Glutamatergic neuron (in vitro differentiated cells): Measurements from ENCODE around the gene RHOBTB3. TPM values are rescaled to one million over a fixed set of nuclear protein-coding genes. Genes with fewer than 3 reads are reported as not detected.

Experiments used
- DNase-seq: peaks from one replicate; pipeline ENCODE4 v3.0.0; 2022
- H3K27ac Mint-ChIP-seq: one replicate; pipeline ENCODE4 v1.8.0; 2020; ENCODE audit warnings: mild to moderate bottlenecking, mixed read lengths, inconsistent platforms; ENCODE audit not compliant: unreplicated experiment
- H3K27me3 Mint-ChIP-seq: one replicate; pipeline ENCODE4 v1.8.0; 2020; ENCODE audit warnings: mild to moderate bottlenecking, moderate library complexity, mixed read lengths, inconsistent platforms; ENCODE audit not compliant: unreplicated experiment
- H3K36me3 Mint-ChIP-seq: one replicate; pipeline ENCODE4 v1.8.0; 2020; ENCODE audit warnings: mild to moderate bottlenecking, mixed read lengths, inconsistent platforms; ENCODE audit not compliant: unreplicated experiment
- H3K4me1 Mint-ChIP-seq: one replicate; pipeline ENCODE4 v1.8.0; 2020; ENCODE audit warnings: mild to moderate bottlenecking, low read depth, mixed read lengths, inconsistent platforms; ENCODE audit not compliant: unreplicated experiment
- H3K4me3 Mint-ChIP-seq: one replicate; pipeline ENCODE4 v1.8.0; 2020; ENCODE audit warnings: mild to moderate bottlenecking, mixed read lengths, inconsistent platforms; ENCODE audit not compliant: unreplicated experiment
- H3K9me3 Mint-ChIP-seq: one replicate; pipeline ENCODE4 v1.8.0; 2020; ENCODE audit warnings: mild to moderate bottlenecking, moderate library complexity, mixed read lengths, inconsistent platforms; ENCODE audit not compliant: unreplicated experiment
- CTCF ChIP-seq: fragments of 200-600 bp; sonication (generic); IDR thresholded peaks from one replicate; pipeline ENCODE4 v1.5.0; 2021; ENCODE audit not compliant: partially characterized antibody, unreplicated experiment
- total RNA-seq: library from RNA; stranded (reverse); fragmentation: NEBNext Ultra II Directional; extraction: Animal tissue kit (Norgen Biotek cat#: 25700); gene quantifications from one replicate; pipeline ENCODE4 v1.2.1, GENCODE V29; 2021; ENCODE audit not compliant: unreplicated experiment

RHOBTB3 gene
- total RNA-seq, 1 donor from 2014 or later, result 39.0 TPM

- H3K9me3 Mint-ChIP-seq, result peaks cover 10% of the 10 kb centered on the region
- peaks cover 3% of the 10 kb centered on the region for H3K36me3 Mint-ChIP-seq
- peaks cover 28% of the 10 kb centered on the region for H3K4me1 Mint-ChIP-seq
- peak overlapping the region; percentile 45 for H3K4me3 Mint-ChIP-seq
- H3K27me3 Mint-ChIP-seq, result peaks cover 15% of the 10 kb centered on the region
- no peak for TF ChIP-seq CTCF
- H3K27ac Mint-ChIP-seq, result peak overlapping the region; percentile 46
- no peak for DNase-seq
These were observed 92.8 kb downstream of the RHOBTB3 start for GRCh38 chr5:95823738-95824609.

GRCh38 chr5:95824747-95825146 lies 93.6 kb downstream of the RHOBTB3 start:
- no peak overlapping the region for H3K4me3 Mint-ChIP-seq
- peaks cover 15% of the 10 kb centered on the region for H3K27me3 Mint-ChIP-seq
- no peak for DNase-seq
- peaks cover 10% of the 10 kb centered on the region for H3K9me3 Mint-ChIP-seq
- peaks cover 27% of the 10 kb centered on the region for H3K4me1 Mint-ChIP-seq
- no peak for TF ChIP-seq CTCF
- H3K27ac Mint-ChIP-seq, result peak overlapping the region; percentile 9
- no peaks in the 10 kb centered on the region for H3K36me3 Mint-ChIP-seq

GRCh38 chr5:95825495-95825894 lies 94.4 kb downstream of the RHOBTB3 start:
- DNase-seq, result no peak
- Mint-ChIP-seq H3K9me3 (peaks cover 10% of the 10 kb centered on the region), H3K27ac (peak overlapping the region; percentile 55), H3K36me3 (no peaks in the 10 kb centered on the region), H3K27me3 (peaks cover 15% of the 10 kb centered on the region), H3K4me1 (peaks cover 27% of the 10 kb centered on the region), H3K4me3 (peak overlapping the region; percentile 31)
- TF ChIP-seq CTCF, result no peak

GRCh38 chr5:95826949-95827891 lies 96.1 kb downstream of the RHOBTB3 start:
- peaks cover 4% of the 10 kb centered on the region for H3K9me3 Mint-ChIP-seq
- H3K4me1 Mint-ChIP-seq, result peaks cover 21% of the 10 kb centered on the region

More at GRCh38 chr5:95826949-95827891, 96.1 kb downstream of the RHOBTB3 start:
- no peaks in the 10 kb centered on the region for H3K36me3 Mint-ChIP-seq
- TF ChIP-seq CTCF, result no peak
- H3K27me3 Mint-ChIP-seq, result peaks cover 9% of the 10 kb centered on the region
- H3K4me3 Mint-ChIP-seq, result no peak overlapping the region
- H3K27ac Mint-ChIP-seq, result peak overlapping the region; percentile 13
- DNase-seq, result no peak
